Activated CD4-positive, alpha-beta T cell treated with anti-CD3 and anti-CD28 coated beads, Interleukin-2, Interleukin-4, amounts not matched to agents 100 ng/mL and 50 ng/mL, durations not matched to agents 16 hours and 8 hours (primary cell): Measurements from ENCODE around the gene OBSCN.
"Not testable (repeated sequence)": the region's sequence is repeated elsewhere in the genome, so short reads cannot be mapped to it uniquely, and the experiment has no call there.

Source experiments
- DNase-seq: peaks from one replicate; pipeline ENCODE4 v3.0.0-alpha.2; 2020; ENCODE audit warnings: low spot score

Gene OBSCN

DNA sequence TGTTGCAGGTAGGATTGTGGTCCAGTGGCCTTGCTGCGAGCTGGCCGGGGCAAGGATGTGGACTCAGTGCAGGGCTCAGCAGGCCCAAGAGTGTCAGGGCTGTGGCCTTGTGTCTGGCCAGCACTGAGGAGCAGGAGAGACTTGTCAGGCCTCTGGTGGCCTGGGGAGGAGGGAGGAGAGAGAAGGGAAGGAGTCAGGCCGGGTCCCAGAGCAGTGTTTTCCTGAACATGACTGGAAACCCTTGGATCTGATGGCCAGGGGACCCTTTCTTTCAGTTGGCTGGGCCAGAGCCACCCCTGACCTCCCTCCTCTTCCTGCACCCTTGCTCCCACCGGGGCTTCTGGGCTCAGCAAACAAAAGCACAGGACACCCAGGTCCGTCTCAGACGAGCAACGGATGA is 37.2 kb upstream of the OBSCN start:
- no peak for DNase-seq

GRCh38 chr1:228171221-228171891 is 36.5 kb upstream of the OBSCN start:
- no peak for DNase-seq

- DNase-seq = no peak
These were observed 35.0 kb upstream of the OBSCN start for GRCh38 chr1:228172591-228173527.

DNA sequence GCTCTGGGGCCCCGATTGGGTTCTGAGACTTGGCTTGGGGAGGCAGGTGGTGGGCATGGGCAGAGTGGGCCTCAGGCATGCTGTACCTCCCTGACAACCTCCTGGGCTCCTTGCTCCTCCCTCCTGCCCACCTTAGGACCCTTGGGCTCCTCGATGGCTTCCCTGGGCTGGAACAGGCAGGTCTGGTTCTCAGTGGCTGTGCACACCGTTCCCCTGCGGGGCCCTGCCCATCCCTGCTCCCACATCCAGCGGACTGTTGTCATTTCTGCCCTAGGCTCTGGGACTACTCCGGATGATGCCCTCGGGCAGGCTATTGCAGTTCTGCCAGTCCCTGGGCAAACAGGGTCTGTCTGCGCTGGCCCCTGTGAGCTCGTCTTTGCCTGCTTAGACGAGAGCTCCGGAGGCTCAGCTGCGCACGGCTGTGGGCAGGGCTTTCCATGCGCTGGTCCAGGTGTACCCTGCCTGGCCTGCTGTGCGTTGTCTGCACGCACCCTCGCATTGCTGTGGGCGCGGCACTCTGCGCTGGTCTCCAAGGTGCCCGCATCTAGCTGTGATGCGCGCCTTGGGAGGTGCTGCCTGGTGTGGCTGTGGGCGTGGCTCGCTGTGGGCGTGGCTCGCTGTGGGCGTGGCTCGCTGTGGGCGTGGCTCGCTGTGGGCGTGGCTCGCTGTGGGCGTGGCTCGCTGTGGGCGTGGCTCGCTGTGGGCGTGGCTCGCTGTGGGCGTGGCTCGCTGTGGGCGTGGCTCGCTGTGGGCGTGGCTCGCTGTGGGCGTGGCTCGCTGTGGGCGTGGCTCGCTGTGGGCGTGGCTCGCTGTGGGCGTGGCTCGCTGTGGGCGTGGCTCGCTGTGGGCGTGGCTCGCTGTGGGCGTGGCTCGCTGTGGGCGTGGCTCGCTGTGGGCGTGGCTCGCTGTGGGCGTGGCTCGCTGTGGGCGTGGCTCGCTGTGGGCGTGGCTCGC is 34.0 kb upstream of the OBSCN start:
- not testable (repeated sequence) for DNase-seq

- DNase-seq = no peak
These were observed 33.1 kb upstream of the OBSCN start for GRCh38 chr1:228174482-228175315.

DNA sequence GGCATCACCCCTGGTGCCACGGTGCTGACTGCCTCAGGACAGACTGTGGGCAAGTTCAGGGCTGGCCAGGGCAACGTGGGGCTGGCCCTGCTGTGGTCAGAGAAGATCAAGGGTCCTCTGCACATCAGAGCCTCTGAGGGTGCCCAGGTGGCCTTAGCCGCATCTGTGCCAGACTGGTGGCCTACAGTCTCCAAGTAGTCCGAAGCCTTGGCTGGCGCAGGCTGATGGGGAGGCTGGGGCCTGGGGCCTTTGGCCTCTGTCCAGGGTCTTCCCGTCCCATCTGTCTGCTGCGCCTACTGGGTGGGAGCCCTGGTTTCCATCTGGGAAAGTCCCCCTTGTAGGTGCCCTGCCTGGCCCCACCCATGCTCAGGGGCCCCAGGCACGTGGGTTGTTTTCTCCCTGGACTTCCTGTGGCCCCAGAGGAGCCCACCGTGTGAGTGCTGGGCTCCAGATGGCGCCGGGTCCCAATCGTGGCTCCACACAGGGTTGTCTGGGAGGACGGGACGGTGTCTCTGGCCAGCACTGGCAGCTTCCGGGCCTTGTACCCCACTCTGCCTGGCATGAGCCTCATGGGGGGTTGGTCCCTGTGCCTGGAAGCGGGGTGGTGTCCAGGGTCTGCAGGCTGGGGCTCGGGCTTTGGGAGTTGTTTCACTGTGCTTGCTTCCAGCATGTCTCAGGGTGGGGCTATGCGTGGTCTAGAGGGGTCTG is 32.4 kb upstream of the OBSCN start:
- DNase-seq = no peak

- no peak for DNase-seq
These were observed 31.8 kb upstream of the OBSCN start for GRCh38 chr1:228176024-228176395.

- DNase-seq = no peak
These were observed 31.2 kb upstream of the OBSCN start for GRCh38 chr1:228176461-228177182.

DNA sequence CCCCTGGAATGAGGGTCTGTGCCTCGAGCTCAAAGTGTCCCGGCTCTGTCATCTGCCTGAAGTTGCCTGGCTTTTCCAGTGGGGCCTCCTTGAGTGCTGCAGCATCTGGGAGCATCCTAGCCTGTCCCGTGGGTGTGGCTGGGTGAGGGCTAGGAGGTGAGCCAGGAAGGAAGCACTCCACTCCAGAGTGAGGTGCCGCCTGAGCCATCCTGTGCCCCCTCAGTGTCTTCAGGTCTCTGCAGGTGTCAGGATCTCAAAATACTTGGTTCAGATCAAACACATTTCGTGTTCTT is 30.7 kb upstream of the OBSCN start:
- no peak for DNase-seq

DNA sequence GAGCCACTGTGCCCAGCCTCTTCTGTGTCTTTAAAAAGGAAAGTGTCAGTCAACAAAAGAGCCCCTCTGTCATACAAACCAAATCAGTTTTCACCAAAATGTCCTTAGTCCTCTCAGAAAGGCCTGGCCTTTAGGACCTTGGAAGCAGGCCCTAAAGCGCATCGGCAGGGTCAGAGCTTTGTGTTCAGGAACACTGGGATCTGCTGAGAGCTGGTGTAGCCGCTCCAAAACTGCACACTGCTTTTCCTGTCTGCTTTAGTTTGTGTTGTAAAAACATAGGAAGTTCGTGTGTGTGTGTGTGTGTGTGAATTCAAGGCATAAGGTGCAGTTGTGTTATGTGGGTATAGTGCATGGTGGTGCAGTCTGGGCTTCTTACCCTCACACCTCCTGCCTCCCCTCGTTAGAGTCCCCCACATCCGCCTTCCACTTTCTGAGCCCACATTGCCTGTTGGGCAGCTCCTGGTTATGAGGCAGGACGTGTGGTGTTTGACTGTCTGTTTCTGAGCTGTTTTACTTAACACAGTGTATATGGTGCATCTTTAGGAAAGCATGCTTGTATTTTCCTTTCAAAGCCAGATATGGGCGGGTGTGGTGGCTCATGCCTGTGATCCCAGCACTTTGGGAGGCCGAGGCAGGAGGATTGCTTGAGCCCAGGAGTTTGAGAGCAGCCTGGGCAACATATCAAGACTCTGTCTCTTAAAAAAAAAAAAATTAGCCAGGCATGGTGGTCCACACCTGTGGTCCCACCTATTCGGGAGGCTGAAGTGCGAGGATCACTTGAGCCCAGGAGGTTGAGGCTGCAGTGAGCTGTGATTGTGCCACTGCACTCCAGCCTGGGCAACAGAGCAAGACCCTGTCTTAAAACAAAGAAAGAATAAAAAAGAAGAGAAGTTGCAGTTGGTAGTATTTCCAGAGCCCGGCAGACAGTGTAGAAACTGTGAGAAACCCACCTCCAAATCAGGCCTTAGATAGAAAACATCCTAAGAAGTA is 29.8 kb upstream of the OBSCN start:
- no peak for DNase-seq

DNA sequence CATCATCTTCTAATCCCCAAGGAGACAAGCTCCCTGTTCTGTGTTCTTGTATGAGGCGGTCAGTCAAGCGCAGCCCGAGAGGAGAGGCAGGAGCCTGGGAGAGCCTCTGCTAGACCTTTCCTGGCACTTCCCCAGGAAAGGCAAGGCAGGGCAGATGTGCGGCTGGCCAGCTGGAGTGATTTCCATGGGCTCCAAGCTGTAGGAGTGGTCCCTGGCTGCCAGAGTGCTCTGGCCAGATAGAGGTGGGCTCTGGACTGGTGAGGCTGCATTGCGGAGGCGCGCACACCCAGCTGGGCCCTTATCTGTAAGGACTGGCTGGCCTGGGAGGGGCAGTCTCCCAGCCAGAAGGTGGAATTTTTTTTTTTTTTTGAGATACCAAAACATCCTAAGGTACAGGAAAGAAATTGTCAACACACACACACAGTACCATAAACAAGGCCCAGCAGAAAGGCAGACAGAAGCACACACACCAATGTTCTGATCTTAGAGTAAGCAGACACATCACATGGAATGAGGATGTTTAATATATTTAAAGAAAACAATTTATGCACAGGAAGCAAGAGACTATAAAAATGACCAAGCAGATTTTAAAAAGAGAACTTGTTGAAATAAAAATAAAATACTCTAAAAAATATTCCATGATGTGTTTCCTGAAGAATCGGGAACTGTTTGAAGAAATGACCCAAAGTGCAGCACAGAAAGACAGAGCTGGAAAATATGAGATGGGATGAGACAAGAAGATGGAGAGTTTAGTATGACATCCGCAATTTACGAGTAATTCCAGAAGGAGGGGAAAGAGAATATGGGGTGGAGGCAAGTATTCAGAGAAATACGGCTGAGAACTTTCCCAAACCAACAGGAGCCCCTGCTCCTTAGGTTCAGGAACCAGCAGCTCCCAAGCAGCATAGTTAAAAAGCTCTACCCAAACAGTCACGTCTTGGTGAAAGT is 28.8 kb upstream of the OBSCN start:
- no peak for DNase-seq

GRCh38 chr1:228180271-228180958 is 27.4 kb upstream of the OBSCN start:
- DNase-seq = no peak

DNA sequence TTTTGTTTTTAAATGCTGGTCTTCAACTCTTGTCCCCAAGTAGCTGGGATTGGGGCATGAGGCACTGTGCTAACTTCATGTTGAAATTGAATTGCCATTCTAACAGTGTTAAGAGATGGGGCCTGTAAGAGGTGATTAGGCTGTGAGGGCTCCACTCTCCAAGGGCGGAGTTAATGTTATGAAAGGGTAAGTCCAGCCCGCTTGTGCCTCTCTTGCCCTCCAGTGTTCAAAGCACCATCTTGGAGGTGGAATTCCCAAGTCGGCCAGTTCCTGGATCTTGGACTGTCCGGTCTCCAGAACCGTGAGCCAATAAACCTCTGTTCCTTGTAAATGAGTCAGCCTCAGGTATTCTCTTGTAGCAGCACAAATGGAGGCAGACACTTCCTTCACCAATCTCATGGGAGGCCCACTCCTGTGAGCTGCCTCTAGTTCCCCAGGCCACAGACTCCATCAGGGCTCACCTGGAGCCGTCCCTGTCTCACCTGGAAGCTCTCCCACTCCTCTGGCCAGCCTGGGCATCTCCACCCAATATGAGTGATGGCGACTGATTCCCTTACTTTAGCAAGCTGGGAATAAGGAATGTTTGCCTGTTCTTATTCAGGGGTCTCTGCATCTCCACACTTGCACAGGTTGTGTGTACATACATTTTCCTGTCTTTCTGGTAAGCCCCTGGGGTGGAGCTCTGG is 26.7 kb upstream of the OBSCN start:
- no peak for DNase-seq

- DNase-seq = no peak
These were observed 26.2 kb upstream of the OBSCN start for GRCh38 chr1:228181645-228182034.

- no peak for DNase-seq
These were observed 25.4 kb upstream of the OBSCN start for GRCh38 chr1:228182296-228183030.

GRCh38 chr1:228184152-228184551 is 23.7 kb upstream of the OBSCN start:
- no peak for DNase-seq
